Osteoblast (primary cell): ENCODE measurements around the gene GTF2A1. TPM values are rescaled to one million over a fixed set of nuclear protein-coding genes. Genes with fewer than 3 reads are reported as not detected.
A peak's percentile ranks its signal among the peaks of the same experiment; 100 is the strongest.

Source experiments
- DNase-seq: peaks from one replicate; pipeline ENCODE4 v3.0.0; 2011; ENCODE audit warnings: low spot score, mixed read lengths; ENCODE audit not compliant: insufficient read length; ENCODE audit errors: missing footprints
- H2AFZ ChIP-seq: 2 replicates; pipeline ENCODE4 v1.6.0; 2011; ENCODE audit warnings: mild to moderate bottlenecking, low read length
- H3K27ac ChIP-seq: 2 replicates; pipeline ENCODE4 v1.5.1; 2011; ENCODE audit warnings: mild to moderate bottlenecking, low read depth, low read length, moderate library complexity
- H3K27me3 ChIP-seq: 2 replicates; pipeline ENCODE4 v1.6.0; 2012; ENCODE audit warnings: mild to moderate bottlenecking, control low read depth, inconsistent platforms, low read length, moderate library complexity; ENCODE audit not compliant: insufficient read depth
- H3K36me3 ChIP-seq: 2 replicates; pipeline ENCODE4 v1.5.1; 2011; ENCODE audit warnings: mild to moderate bottlenecking, low read length, control low read depth, moderate library complexity; ENCODE audit not compliant: insufficient read depth
- H3K4me1 ChIP-seq: 2 replicates; pipeline ENCODE4 v1.5.1; 2011; ENCODE audit warnings: mild to moderate bottlenecking, low read length, control low read depth, moderate library complexity; ENCODE audit not compliant: insufficient read depth
- H3K4me2 ChIP-seq: 2 replicates; pipeline ENCODE4 v1.6.0; 2011; ENCODE audit warnings: mild to moderate bottlenecking, low read length; ENCODE audit not compliant: insufficient read depth
- H3K4me3 ChIP-seq: fragments of 200-600 bp; sonication (generic); 3 replicates; pipeline ENCODE4 v1.5.1; 2012; ENCODE audit warnings: mild to moderate bottlenecking, low read length, inconsistent platforms; ENCODE audit not compliant: insufficient read depth
- H3K79me2 ChIP-seq: 2 replicates; pipeline ENCODE4 v1.6.0; 2012; ENCODE audit warnings: mild to moderate bottlenecking, low read length, control low read depth, inconsistent platforms; ENCODE audit not compliant: insufficient read depth
- H3K9me3 ChIP-seq: 2 replicates; pipeline ENCODE4 v1.5.1; 2011; ENCODE audit warnings: low read depth, low read length, control low read depth
- H4K20me1 ChIP-seq: 2 replicates; pipeline ENCODE4 v1.6.0; 2012; ENCODE audit warnings: mild to moderate bottlenecking, low read length, control low read depth; ENCODE audit not compliant: insufficient read depth
- total RNA-seq: library from RNA; depleted of rRNA; stranded (reverse); fragments of >200 nt; gene quantifications from 2 replicates; pipeline ENCODE4 v1.2.3, GENCODE V29; 2012
- TF ChIP-seq, protein P1 (sequence below): IDR thresholded peaks from 2 replicates; pipeline ENCODE4 v1.5.1; 2011; ENCODE audit warnings: mild to moderate bottlenecking, low read depth, low read length, moderate library complexity; ENCODE audit errors: extremely low read depth

GTF2A1 gene
- total RNA-seq, 1 donor: 35.8 TPM

DNA sequence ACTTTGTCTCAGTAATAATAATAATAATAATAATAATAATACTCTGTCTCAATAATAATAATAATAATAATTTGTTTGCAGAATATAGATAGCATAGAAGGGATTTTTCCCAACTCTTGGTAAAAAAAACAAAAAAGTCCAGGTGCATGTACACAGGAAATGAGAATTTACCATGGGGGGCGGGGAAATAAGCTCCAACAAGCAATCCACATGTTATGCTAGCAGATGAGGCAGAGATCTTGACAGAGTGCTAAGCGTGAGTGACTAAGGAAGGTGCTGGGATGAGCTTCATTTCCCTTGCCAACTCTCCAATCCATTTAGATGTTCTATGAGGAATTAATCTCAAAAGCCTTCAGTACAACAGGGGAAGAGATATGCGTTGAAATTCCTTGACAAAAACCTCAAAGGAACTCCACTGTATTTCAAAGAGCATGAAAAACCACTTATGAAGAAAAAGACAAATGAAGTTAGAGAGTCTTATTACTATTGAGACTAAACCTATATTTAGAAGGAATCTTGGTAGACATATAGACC lies 44.9 kb upstream of the GTF2A1 start:
- H3K27ac ChIP-seq: no peak overlapping the region
- H3K36me3 ChIP-seq: no peaks in the 10 kb centered on the region
- no peaks in the 10 kb centered on the region for H3K79me2 ChIP-seq
- TF ChIP-seq, protein P1, sequence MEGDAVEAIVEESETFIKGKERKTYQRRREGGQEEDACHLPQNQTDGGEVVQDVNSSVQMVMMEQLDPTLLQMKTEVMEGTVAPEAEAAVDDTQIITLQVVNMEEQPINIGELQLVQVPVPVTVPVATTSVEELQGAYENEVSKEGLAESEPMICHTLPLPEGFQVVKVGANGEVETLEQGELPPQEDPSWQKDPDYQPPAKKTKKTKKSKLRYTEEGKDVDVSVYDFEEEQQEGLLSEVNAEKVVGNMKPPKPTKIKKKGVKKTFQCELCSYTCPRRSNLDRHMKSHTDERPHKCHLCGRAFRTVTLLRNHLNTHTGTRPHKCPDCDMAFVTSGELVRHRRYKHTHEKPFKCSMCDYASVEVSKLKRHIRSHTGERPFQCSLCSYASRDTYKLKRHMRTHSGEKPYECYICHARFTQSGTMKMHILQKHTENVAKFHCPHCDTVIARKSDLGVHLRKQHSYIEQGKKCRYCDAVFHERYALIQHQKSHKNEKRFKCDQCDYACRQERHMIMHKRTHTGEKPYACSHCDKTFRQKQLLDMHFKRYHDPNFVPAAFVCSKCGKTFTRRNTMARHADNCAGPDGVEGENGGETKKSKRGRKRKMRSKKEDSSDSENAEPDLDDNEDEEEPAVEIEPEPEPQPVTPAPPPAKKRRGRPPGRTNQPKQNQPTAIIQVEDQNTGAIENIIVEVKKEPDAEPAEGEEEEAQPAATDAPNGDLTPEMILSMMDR: no peak
- H2AFZ ChIP-seq: no peak overlapping the region
- no peaks in the 10 kb centered on the region for H3K4me1 ChIP-seq
- H3K4me2 ChIP-seq: no peak overlapping the region
- no peaks in the 10 kb centered on the region for H3K9me3 ChIP-seq
- peak; percentile 69 for DNase-seq
- H4K20me1 ChIP-seq: no peaks in the 10 kb centered on the region
- peaks cover 5% of the 10 kb centered on the region for H3K27me3 ChIP-seq
- H3K4me3 ChIP-seq: no peak overlapping the region

DNA sequence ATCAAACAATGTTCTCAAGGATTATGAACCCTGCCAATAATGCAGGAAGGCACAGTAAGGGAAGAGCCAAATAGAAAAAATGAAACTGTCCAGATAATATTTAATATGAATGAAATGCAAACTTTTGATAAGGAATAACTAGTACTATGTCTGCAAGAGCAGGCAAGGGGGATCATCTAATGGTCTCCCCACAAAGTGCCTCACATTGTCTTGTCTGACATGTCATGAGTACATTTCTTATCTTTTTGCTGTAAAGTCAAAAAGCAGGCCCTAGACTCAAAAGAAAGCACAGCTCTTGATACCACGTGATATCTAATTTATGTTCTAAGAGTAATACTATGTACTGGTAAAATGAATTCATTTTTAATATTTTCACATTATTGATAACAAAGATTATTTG lies 43.9 kb upstream of the GTF2A1 start:
- no peak overlapping the region for H3K4me3 ChIP-seq
- no peak overlapping the region for H3K27ac ChIP-seq
- TF ChIP-seq, protein P1: no peak
- H3K79me2 ChIP-seq: no peaks in the 10 kb centered on the region
- H4K20me1 ChIP-seq: no peaks in the 10 kb centered on the region
- no peaks in the 10 kb centered on the region for H3K4me1 ChIP-seq
- no peaks in the 10 kb centered on the region for H3K36me3 ChIP-seq
- DNase-seq: no peak
- H2AFZ ChIP-seq: no peak overlapping the region
- H3K27me3 ChIP-seq: no peaks in the 10 kb centered on the region
- no peaks in the 10 kb centered on the region for H3K9me3 ChIP-seq
- no peak overlapping the region for H3K4me2 ChIP-seq

DNA sequence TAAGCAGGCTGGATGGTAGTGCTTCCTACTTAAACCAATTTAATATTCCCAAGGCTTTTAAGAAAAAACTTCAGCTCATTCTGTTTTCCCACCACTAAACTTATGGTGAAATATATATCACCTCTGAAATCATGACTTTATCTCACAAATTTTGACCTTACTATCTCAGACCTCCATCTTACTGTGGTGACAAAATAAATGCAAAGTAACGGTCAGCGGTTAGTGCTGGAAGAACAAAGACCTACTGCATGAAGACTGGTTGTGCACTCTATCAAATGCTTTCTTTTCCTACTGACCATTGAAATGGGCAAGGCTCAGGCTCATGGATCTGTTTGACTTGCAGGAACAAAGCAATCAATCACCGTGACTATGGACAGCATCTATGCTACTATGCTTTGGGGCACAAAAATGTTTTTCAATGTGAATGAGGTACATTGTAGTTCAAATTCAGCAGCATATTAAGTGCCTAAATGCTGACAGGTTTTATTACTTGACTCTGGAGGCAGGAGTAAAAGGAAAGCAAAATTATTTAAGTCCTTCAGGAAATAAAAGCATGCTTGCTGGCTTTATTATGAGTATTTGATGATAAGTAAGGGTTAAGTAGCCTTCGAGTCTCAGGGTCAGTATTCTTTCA lies 43.1 kb upstream of the GTF2A1 start:
- no peaks in the 10 kb centered on the region for H3K4me1 ChIP-seq
- no peaks in the 10 kb centered on the region for H3K27me3 ChIP-seq
- H2AFZ ChIP-seq: no peak overlapping the region
- H3K36me3 ChIP-seq: no peaks in the 10 kb centered on the region
- no peaks in the 10 kb centered on the region for H3K9me3 ChIP-seq
- no peaks in the 10 kb centered on the region for H3K79me2 ChIP-seq
- H3K4me3 ChIP-seq: no peak overlapping the region
- H4K20me1 ChIP-seq: no peaks in the 10 kb centered on the region
- DNase-seq: no peak
- TF ChIP-seq, protein P1: no peak
- H3K27ac ChIP-seq: no peak overlapping the region
- no peak overlapping the region for H3K4me2 ChIP-seq

DNA sequence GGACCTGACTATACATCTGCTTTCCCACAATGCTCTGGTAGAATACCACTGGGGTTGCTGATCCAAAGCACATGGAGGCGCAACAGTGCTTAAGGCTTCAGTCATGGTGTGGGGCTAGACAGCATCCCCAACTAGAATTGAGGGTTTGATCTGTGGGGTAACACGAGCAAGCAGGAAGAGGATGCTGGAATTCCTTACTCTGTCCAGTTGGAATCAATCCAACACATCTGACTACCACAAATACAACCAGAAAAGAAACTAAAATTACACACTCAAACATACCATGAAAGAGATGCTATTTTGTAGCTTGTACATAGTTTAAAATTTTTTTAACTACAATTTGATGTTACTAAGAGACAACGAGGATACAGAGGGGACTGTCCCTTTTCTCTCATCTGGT lies 40.4 kb upstream of the GTF2A1 start:
- Histone ChIP-seq H4K20me1 (no peaks in the 10 kb centered on the region), H3K27me3 (no peaks in the 10 kb centered on the region), H3K9me3 (no peaks in the 10 kb centered on the region), H3K79me2 (no peaks in the 10 kb centered on the region), H3K4me2 (no peak overlapping the region), H3K4me3 (no peak overlapping the region), H3K36me3 (no peaks in the 10 kb centered on the region), H3K4me1 (no peaks in the 10 kb centered on the region), H2AFZ (no peak overlapping the region), H3K27ac (no peak overlapping the region)
- DNase-seq: no peak
- TF ChIP-seq, protein P1: no peak
